IMR-90 (cell line): Measurements from ENCODE around the gene ACADS. TPM values are rescaled to one million over a fixed set of nuclear protein-coding genes. Genes with fewer than 3 reads are reported as not detected.

Source experiments
- ATAC-seq: fragments of 200-7000 bp; cut with Tn5 transposase; 2 replicates; pipeline ENCODE4 v1.9.1; 2020; ENCODE audit warnings: low read depth, mild to moderate bottlenecking, moderate library complexity
- BruUV-seq: library from RNA; stranded (reverse); fragments of 400-500 nt; replicated peaks from 2 replicates; lab custom pipeline; 2021; lab: Mats Ljungman, UMichigan
- CTCF ChIA-PET: fragments of 300-600 bp; formaldehyde crosslinking; extraction: SDS; loops from one replicate; lab custom pipeline; 2021; ENCODE audit warnings: antibody characterized with exemption; lab: Yijun Ruan, JAX
- POLR2A ChIA-PET: fragments of 300-600 bp; sonication (Branson Sonifier 250); formaldehyde crosslinking; loops from one replicate; lab custom pipeline; 2022; ENCODE audit warnings: antibody characterized with exemption; ENCODE audit not compliant: unreplicated experiment; lab: Charles Lee
- DNase-seq: peaks from one replicate; pipeline ENCODE4 v3.0.0; 2013
- H2AFZ ChIP-seq: replicated peaks from 2 replicates; pipeline ENCODE3; 2013; ENCODE audit warnings: low read length, mild to moderate bottlenecking; ENCODE audit not compliant: poor library complexity
- H2AK5ac ChIP-seq: 2 replicates; pipeline ENCODE4 v1.6.1; 2013; ENCODE audit warnings: low read depth, low read length, inconsistent platforms
- H2AK9ac ChIP-seq: replicated peaks from 2 replicates; pipeline ENCODE3; 2013; ENCODE audit warnings: mild to moderate bottlenecking, low read depth, low read length, moderate library complexity; ENCODE audit not compliant: poor library complexity
- H2BK120ac ChIP-seq: 2 replicates; pipeline ENCODE4 v1.6.1; 2013; ENCODE audit warnings: low read depth, low read length, inconsistent platforms
- H2BK15ac ChIP-seq: 3 replicates; pipeline ENCODE4 v1.6.1; 2013; ENCODE audit warnings: low read depth, low read length, inconsistent platforms
- H2BK20ac ChIP-seq: 2 replicates; pipeline ENCODE4 v1.6.1; 2013; ENCODE audit warnings: low read depth, mild to moderate bottlenecking, inconsistent platforms, low read length, moderate library complexity
- H2BK5ac ChIP-seq: 2 replicates; pipeline ENCODE4 v1.6.1; 2013; ENCODE audit warnings: mild to moderate bottlenecking, low read depth, low read length, inconsistent platforms; ENCODE audit not compliant: poor library complexity, severe bottlenecking
- H3K14ac ChIP-seq: replicated peaks from 2 replicates; pipeline ENCODE4 v1.6.1; 2013; ENCODE audit warnings: low read depth, low read length, inconsistent platforms
- H3K18ac ChIP-seq: 2 replicates; pipeline ENCODE4 v1.6.1; 2013; ENCODE audit warnings: low read depth, low read length, control low read depth
- H3K23ac ChIP-seq: 2 replicates; pipeline ENCODE4 v1.6.1; 2013; ENCODE audit warnings: low read depth, low read length, inconsistent platforms
- H3K27ac ChIP-seq: 2 replicates; pipeline ENCODE4 v1.5.1; 2013; ENCODE audit warnings: mild to moderate bottlenecking, control low read depth, low read length; ENCODE audit not compliant: insufficient read depth
- H3K27me3 ChIP-seq: 2 replicates; pipeline ENCODE4 v1.6.1; 2013; ENCODE audit warnings: low read length; ENCODE audit not compliant: control insufficient read depth, insufficient read depth
- H3K36me3 ChIP-seq: 2 replicates; pipeline ENCODE4 v1.6.1; 2013; ENCODE audit warnings: low read length, mixed read lengths; ENCODE audit not compliant: control insufficient read depth, insufficient read depth
- H3K4ac ChIP-seq: 2 replicates; pipeline ENCODE4 v1.6.1; 2013; ENCODE audit warnings: low read depth, low read length, inconsistent platforms
- H3K4me1 ChIP-seq: 2 replicates; pipeline ENCODE4 v1.6.1; 2013; ENCODE audit warnings: low read length, mixed read lengths; ENCODE audit not compliant: control insufficient read depth, insufficient read depth
- H3K4me2 ChIP-seq: 2 replicates; pipeline ENCODE4 v1.6.1; 2013; ENCODE audit warnings: low read depth, mild to moderate bottlenecking, control low read depth, low read length, moderate library complexity
- H3K4me3 ChIP-seq: 2 replicates; pipeline ENCODE4 v1.5.1; 2013; ENCODE audit warnings: low read depth, mild to moderate bottlenecking, control low read depth, low read length, moderate library complexity; ENCODE audit not compliant: insufficient read depth
- H3K56ac ChIP-seq: 2 replicates; pipeline ENCODE4 v1.6.1; 2013; ENCODE audit warnings: low read length, inconsistent platforms; ENCODE audit not compliant: insufficient read depth; ENCODE audit errors: extremely low read depth
- H3K79me1 ChIP-seq, 2 experiments: 2 replicates each; pipeline ENCODE4 v1.6.1; 2013; ENCODE audit warnings: low read length in 2 of 2, inconsistent platforms in 1 of 2, low read depth in 1 of 2
- H3K9ac ChIP-seq: 2 replicates; pipeline ENCODE4 v1.6.1; 2013; ENCODE audit warnings: low read depth, low read length, control low read depth
- H3K9me1 ChIP-seq: 2 replicates; pipeline ENCODE4 v1.6.1; 2013; ENCODE audit warnings: low read length, inconsistent platforms; ENCODE audit not compliant: insufficient read depth
- H3K9me3 ChIP-seq: 2 replicates; pipeline ENCODE4 v1.6.1; 2013; ENCODE audit warnings: low read length; ENCODE audit not compliant: control insufficient read depth, insufficient read depth
- H4K20me1 ChIP-seq: 2 replicates; pipeline ENCODE4 v1.6.1; 2013; ENCODE audit warnings: low read length, inconsistent platforms; ENCODE audit not compliant: insufficient read depth
- H4K5ac ChIP-seq: 2 replicates; pipeline ENCODE4 v1.6.1; 2013; ENCODE audit warnings: mild to moderate bottlenecking, low read depth, low read length, control low read depth
- H4K8ac ChIP-seq, 2 experiments: 2 replicates each; pipeline ENCODE4 v1.6.1; 2013; ENCODE audit warnings: low read depth in 2 of 2, low read length in 2 of 2, control low read depth in 1 of 2, inconsistent platforms in 1 of 2
- H4K91ac ChIP-seq: 2 replicates; pipeline ENCODE4 v1.6.1; 2013; ENCODE audit warnings: low read depth, low read length, inconsistent platforms; ENCODE audit not compliant: insufficient read depth
- BHLHE40 ChIP-seq: fragments of 150-350 bp; IDR thresholded peaks from 2 replicates; pipeline ENCODE4 v1.6.1; 2016; ENCODE audit warnings: mild to moderate bottlenecking, low read depth, low read length
- CEBPB ChIP-seq: IDR thresholded peaks from 2 replicates; pipeline ENCODE4 v1.6.1; 2012; ENCODE audit warnings: low read depth, low read length, improper control_type of control experiment
- CHD1 ChIP-seq: IDR thresholded peaks from 2 replicates; pipeline ENCODE4 v1.6.1; 2012; ENCODE audit warnings: low read depth, low read length, improper control_type of control experiment
- FOS ChIP-seq: fragments of 150-350 bp; IDR thresholded peaks from 2 replicates; pipeline ENCODE4 v1.6.1; 2016; ENCODE audit warnings: low read depth, low read length
- MAFK ChIP-seq: IDR thresholded peaks from 2 replicates; pipeline ENCODE4 v1.6.1; 2012; ENCODE audit warnings: low read depth, low read length, improper control_type of control experiment
- MAZ ChIP-seq: IDR thresholded peaks from 2 replicates; pipeline ENCODE4 v1.6.1; 2012; ENCODE audit warnings: low read depth, mild to moderate bottlenecking, low read length, improper control_type of control experiment, moderate library complexity, borderline replicate concordance
- MXI1 ChIP-seq: IDR thresholded peaks from 2 replicates; pipeline ENCODE4 v1.6.1; 2012; ENCODE audit warnings: low read depth, mild to moderate bottlenecking, low read length, moderate library complexity, borderline replicate concordance
- NFE2L2 ChIP-seq: fragments of 150-350 bp; IDR thresholded peaks from 2 replicates; pipeline ENCODE4 v1.6.1; 2016; ENCODE audit warnings: low read depth, mild to moderate bottlenecking, low read length
- POLR2A ChIP-seq: IDR thresholded peaks from 2 replicates; pipeline ENCODE4 v1.6.1; 2012; ENCODE audit warnings: mild to moderate bottlenecking, low read depth, low read length
- RAD21 ChIP-seq: IDR thresholded peaks from 2 replicates; pipeline ENCODE4 v1.6.1; 2012; ENCODE audit warnings: low read length, improper control_type of control experiment
- RCOR1 ChIP-seq: IDR thresholded peaks from 2 replicates; pipeline ENCODE4 v1.6.1; 2012; ENCODE audit warnings: mild to moderate bottlenecking, low read length, improper control_type of control experiment; ENCODE audit not compliant: insufficient replicate concordance
- RFX5 ChIP-seq: IDR thresholded peaks from 2 replicates; pipeline ENCODE4 v1.8.0; 2012; ENCODE audit warnings: low read depth, mild to moderate bottlenecking, low read length, moderate library complexity
- SMC3 ChIP-seq: fragments of 150-350 bp; IDR thresholded peaks from 2 replicates; pipeline ENCODE4 v1.6.1; 2016; ENCODE audit warnings: low read depth, mild to moderate bottlenecking, antibody characterized with exemption, low read length, moderate library complexity
- WGBS, 2 experiments: methylation state at CpG; one replicate each; pipeline versions ENCODE4 v1.1.5 to v1.1.7; 2013; ENCODE audit warnings: missing lambda C conversion rate in 2 of 2; ENCODE audit not compliant: insufficient read length in 1 of 2; ENCODE audit errors: extremely low coverage in 2 of 2; 5-methylcytosine and 5-hydroxymethylcytosine counted together
- dilution Hi-C: fragments of 300-500 bp; cut with HindIII; formaldehyde crosslinking; loops from one replicate; pipeline ENCODE4 v1.14.3; 2018; ENCODE audit warnings: low sequenced_read_pairs; ENCODE audit not compliant: unreplicated experiment
- in situ Hi-C: fragments of 300-500 bp; cut with MboI; formaldehyde crosslinking; loops from 3 replicates; pipeline ENCODE4 v1.14.3; 2019; ENCODE audit warnings: low sequenced_read_pairs, inconsistent platforms, mixed read lengths
- intact Hi-C: fragments of 100-400 bp; cut with micrococcal nuclease; formaldehyde crosslinking; loops from 2 replicates; pipeline ENCODE4 v1.10.0; 2022
- polyA plus RNA-seq, 3 experiments: library from polyadenylated mRNA; depleted of rRNA; stranded (reverse); fragments of >200 nt; gene quantifications; 2 replicates each; pipeline ENCODE4 v1.2.3, GENCODE V29; 2012; ENCODE audit warnings: low replicate concordance in 1 of 3
- total RNA-seq: library from RNA; depleted of rRNA; stranded (reverse); fragments of >200 nt; gene quantifications from 2 replicates; pipeline ENCODE4 v1.2.3, GENCODE V29; 2012
- TF ChIP-seq, protein P1 (sequence below): fragments of 150-350 bp; IDR thresholded peaks from 2 replicates; pipeline ENCODE4 v1.6.1; 2016; ENCODE audit warnings: low read depth, mild to moderate bottlenecking, low read length, moderate library complexity, borderline replicate concordance
- TF ChIP-seq, protein P2 (sequence below): fragments of 150-350 bp; IDR thresholded peaks from 2 replicates; pipeline ENCODE4 v1.6.1; 2017; ENCODE audit warnings: mild to moderate bottlenecking, antibody characterized with exemption, low read length, low read depth
- TF ChIP-seq, protein P3 (sequence below): conservative IDR thresholded peaks from 2 replicates; pipeline ENCODE4 v1.5.1; 2012; ENCODE audit warnings: mild to moderate bottlenecking, low read depth, low read length, improper control_type of control experiment

The ACADS gene
- total and polyA plus RNA-seq, 2 of the 4 experiments (the other 2 are of a cell fraction), result 2.9 to 5.5 TPM

DNA sequence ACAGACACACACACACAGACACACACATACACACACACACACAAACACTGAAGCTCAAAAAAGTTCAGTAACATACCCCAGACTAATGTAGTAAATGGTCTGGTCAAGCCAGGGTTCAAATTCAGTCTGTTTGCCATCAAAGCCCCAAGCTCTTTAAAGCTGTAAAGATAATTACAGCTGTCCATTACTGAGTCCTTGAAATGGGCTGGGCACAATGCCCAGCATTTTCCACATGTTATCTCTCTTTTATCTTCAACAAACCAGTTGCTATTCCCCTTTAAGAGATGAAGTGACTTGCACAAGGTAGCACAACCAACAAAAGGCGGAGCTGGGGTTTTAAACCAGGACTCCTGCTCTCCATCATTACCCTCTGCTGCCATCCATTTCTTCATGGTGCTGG, 23.0 kb upstream of the ACADS start:
- TF ChIP-seq, protein P1, sequence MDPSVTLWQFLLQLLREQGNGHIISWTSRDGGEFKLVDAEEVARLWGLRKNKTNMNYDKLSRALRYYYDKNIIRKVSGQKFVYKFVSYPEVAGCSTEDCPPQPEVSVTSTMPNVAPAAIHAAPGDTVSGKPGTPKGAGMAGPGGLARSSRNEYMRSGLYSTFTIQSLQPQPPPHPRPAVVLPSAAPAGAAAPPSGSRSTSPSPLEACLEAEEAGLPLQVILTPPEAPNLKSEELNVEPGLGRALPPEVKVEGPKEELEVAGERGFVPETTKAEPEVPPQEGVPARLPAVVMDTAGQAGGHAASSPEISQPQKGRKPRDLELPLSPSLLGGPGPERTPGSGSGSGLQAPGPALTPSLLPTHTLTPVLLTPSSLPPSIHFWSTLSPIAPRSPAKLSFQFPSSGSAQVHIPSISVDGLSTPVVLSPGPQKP, result no peak
- TF ChIP-seq, protein P2, sequence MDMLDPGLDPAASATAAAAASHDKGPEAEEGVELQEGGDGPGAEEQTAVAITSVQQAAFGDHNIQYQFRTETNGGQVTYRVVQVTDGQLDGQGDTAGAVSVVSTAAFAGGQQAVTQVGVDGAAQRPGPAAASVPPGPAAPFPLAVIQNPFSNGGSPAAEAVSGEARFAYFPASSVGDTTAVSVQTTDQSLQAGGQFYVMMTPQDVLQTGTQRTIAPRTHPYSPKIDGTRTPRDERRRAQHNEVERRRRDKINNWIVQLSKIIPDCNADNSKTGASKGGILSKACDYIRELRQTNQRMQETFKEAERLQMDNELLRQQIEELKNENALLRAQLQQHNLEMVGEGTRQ, result no peak
- TF ChIP-seq RFX5 (no peak), NFE2L2 (no peak), SMC3 (no peak), POLR2A (no peak), MAFK (no peak), RAD21 (no peak), MAZ (no peak), CHD1 (no peak), BHLHE40 (no peak), CEBPB (no peak), RCOR1 (no peak), FOS (no peak), MXI1 (no peak)
- TF ChIP-seq, protein P3, sequence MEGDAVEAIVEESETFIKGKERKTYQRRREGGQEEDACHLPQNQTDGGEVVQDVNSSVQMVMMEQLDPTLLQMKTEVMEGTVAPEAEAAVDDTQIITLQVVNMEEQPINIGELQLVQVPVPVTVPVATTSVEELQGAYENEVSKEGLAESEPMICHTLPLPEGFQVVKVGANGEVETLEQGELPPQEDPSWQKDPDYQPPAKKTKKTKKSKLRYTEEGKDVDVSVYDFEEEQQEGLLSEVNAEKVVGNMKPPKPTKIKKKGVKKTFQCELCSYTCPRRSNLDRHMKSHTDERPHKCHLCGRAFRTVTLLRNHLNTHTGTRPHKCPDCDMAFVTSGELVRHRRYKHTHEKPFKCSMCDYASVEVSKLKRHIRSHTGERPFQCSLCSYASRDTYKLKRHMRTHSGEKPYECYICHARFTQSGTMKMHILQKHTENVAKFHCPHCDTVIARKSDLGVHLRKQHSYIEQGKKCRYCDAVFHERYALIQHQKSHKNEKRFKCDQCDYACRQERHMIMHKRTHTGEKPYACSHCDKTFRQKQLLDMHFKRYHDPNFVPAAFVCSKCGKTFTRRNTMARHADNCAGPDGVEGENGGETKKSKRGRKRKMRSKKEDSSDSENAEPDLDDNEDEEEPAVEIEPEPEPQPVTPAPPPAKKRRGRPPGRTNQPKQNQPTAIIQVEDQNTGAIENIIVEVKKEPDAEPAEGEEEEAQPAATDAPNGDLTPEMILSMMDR, result no peak
- no peak overlapping the region for H3K14ac ChIP-seq
- H4K20me1 ChIP-seq, result no peaks in the 10 kb centered on the region
- no peak overlapping the region for H3K27ac ChIP-seq
- no peak overlapping the region for H2BK120ac ChIP-seq
- H2BK15ac ChIP-seq, result no peak overlapping the region
- H3K18ac ChIP-seq, result no peak overlapping the region
- H3K4me1 ChIP-seq, result no peaks in the 10 kb centered on the region
- no peak overlapping the region for H4K8ac ChIP-seq
- dilution Hi-C loops (no loop called here), in situ Hi-C loops (no loop called here), intact Hi-C loops (no loop called here)
- no peak overlapping the region for H3K4me2 ChIP-seq
- ATAC-seq (no peak), DNase-seq (no peak)
- H4K91ac ChIP-seq, result no peak overlapping the region
- no peaks in the 10 kb centered on the region for H3K27me3 ChIP-seq
- ChIA-PET CTCF (interaction anchor here (2.0 kb wide), 1 partner anchor 269 kb away, joined by 4 read pairs; no protein-coding TSS in a partner anchor), POLR2A (no interaction called here)
- H2AK5ac ChIP-seq, result no peak overlapping the region
- no peak overlapping the region for H3K4me3 ChIP-seq
- H3K4ac ChIP-seq, result no peak overlapping the region
- H4K5ac ChIP-seq, result no peak overlapping the region
- 0 out of 2 replicates have a peak, but pooled peaks cover 3% of the 10 kb centered on the region for H3K9me1 ChIP-seq
- no peak overlapping the region for H3K23ac ChIP-seq
- WGBS, 2 experiments, result no CpG with 5 or more reads among the region's 1 CpG
- H2AFZ ChIP-seq, result no peak overlapping the region
- BruUV-seq, result no TSS peak
- no peak overlapping the region for H2AK9ac ChIP-seq
- H3K56ac ChIP-seq, result no peak overlapping the region
- H3K9ac ChIP-seq, result no peak overlapping the region
- H3K9me3 ChIP-seq, result no peaks in the 10 kb centered on the region
- H3K79me1 ChIP-seq, result peaks cover 0 to 4% of the 10 kb centered on the region in 2 experiments; a peak in 2 of 4 replicates
- H2BK5ac ChIP-seq, result no peak overlapping the region
- H2BK20ac ChIP-seq, result no peak overlapping the region
- H3K36me3 ChIP-seq, result peaks cover 39% of the 10 kb centered on the region
